Right kidney (tissue), 1 donor: Measurements from ENCODE around the gene STK4.

Experiments
- DNase-seq: peaks from one replicate; pipeline ENCODE4 v3.0.0-alpha.2; 2016

Gene STK4

DNA sequence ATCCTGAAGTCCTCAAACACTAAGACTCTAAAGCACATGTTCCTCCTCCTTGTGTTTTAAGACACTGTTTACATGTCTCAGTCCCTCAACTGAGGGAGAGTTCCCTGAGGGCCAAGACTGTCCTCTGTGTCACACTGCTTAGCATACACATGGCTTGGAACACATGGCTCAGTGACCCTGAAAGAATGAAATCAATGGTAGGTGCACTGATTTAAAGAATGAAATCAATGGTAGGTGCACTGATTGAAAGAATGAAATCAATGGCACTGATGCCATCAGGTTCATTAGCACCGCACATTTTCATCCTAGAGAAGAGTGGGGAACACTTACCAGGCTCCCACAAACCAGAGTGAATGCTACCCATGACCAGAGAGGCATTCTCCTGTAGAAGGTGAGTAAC lies 15.9 kb upstream of the STK4 start:
- DNase-seq, result no peak

- DNase-seq, result no peak
Observed at GRCh38 chr20:44952731-44953130, 13.6 kb upstream of the STK4 start.

- no peak for DNase-seq
Observed at GRCh38 chr20:44954211-44954610, 12.1 kb upstream of the STK4 start.

- no peak for DNase-seq
Observed at GRCh38 chr20:44955270-44955669, 11.0 kb upstream of the STK4 start.

GRCh38 chr20:44956410-44956809 lies 9.9 kb upstream of the STK4 start:
- DNase-seq, result no peak

DNA sequence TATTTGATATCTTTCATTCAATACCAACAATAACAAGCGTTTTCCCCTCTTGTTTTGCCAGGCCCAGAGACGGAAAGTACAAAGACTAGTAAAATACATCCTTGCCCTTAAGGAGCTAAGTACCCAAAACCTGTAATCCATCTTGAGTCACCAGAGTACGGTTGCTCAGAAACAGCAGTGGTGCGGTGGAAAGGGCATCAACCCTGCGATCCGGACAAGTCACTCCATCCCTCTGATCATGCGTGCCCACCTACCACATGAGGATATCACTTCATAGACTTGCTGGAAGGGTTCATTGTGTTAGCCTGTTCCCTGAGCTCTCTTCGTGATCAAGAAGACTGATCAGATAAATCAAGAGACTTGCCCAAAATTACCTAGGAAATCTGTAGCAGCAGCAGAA lies 8.0 kb upstream of the STK4 start:
- DNase-seq, result no peak

GRCh38 chr20:44959082-44959637 lies 7.2 kb upstream of the STK4 start:
- DNase-seq, result peak; percentile 22

DNA sequence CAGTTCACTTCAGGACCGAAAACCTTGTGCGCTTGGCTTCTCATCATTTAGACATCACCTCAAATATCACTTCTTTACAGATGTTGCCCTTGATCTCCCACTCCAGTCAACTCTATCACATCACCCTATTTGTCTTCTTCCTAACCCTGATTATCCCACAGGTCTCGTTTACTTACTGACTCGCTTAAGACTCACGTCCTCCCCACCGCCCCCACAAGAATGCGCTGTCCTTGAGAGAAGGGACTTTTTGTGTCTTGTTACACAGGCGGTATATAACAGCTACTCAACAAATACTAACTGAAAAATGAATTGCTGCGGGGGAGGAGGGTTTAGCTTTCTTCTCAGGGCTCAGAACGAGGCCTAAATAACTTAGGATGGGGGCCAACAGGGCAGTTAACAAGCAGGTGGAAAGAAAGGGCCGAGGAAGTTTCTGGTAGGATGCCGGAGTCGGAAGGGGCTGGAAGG lies 6.6 kb upstream of the STK4 start:
- no peak for DNase-seq

DNA sequence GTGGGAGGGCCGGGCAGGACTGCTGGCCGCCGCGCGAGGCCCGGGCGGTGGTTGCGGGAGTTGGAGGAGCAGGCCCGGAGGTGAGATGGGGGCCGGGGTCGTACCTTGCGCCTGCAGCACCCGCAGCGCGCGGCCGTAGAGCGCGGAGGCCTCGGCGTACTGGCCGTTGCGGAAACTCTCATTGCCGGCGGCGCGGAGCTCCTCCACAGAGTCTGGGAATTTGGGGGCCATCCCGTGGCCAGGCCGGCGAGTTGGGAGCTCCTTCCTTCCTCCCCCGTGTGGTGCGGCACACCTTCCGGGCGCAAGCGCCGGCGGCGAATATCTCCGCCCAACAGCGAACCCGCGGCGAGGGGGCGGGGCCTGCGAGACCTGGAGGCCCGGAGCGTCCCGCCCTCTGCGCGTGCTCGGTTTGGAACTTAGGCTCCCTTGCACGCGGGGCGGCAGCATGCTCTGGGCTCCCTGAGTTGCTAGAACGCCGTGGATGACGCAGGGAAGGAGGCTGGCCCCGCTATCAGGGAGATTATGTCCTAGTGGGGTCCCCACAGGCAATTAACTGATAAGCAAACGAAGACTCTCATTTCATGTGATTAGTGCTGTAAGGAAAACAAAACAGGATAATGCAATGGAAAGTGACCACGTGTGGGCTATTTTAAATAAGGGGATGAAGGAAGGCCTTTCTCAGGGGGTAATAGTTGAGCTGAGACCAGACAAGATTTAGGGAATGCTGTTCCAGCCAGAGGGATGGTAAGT lies 6.0 kb upstream of the STK4 start, which contains the start of gene TOMM34:
Gene TOMM34 (minus strand): TSS at position 295 of the 750 bp plus-strand sequence. CDS start 64 bp downstream, at position 231.
- peak; percentile 91 for DNase-seq

DNA sequence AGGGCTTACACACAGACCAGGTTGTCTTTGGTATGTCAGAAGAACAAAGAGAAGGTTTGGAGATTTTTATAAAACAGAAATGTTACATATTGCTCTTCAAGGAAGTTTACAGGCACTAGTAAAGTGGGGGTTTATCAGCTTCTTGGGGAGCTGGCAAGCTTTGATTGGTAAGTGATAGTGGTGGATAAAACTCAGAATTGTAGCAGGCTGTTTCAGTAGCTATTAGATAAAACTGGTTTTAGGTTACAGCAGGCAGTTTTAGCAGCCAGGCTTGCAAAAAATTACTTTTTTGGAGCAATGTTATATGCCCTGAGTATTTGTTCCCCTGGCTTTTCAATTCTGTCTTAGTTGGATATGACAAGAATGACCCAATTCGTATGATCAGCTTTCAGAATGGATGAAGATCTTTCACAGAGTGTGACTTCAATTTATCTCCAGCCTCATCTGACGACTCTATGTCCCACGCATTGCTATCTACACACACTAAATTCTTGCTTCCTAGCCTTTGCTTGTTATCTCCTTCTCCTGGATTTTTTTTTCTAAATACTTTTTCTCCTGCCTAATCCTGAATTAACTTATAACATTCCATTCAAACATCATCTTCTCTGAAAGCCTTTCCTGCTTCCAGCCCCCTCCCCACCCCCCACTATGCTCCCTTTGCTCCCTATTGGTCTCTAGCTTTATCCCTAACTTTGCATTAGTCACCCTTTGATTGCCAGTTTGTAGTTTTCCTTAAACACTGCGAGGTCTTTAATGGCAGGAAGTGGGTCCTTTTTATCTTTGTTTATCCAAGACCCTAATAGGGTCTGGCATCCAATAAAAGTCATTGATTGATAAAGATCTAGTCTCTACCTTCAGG lies 5.1 kb upstream of the STK4 start:
- no peak for DNase-seq

DNA sequence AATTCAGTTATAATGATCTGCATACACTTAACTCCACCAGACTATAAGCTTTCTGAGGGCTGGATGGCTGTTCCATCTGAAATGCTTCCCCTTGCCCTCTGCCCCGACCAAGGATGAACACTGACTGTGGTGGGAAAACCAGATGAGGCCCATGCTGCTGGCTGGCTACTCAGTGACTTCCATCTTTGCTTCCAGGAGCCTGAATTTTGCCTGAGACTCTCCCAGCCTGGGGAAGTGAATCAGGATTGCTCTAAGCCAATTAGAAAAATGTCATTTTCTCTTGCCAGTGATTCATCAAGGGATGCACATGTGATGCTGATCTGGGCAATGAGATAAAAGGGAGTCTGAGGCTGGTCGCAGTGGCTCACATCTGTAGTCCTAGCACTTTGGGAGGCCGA lies 4.4 kb upstream of the STK4 start:
- DNase-seq, result no peak

DNA sequence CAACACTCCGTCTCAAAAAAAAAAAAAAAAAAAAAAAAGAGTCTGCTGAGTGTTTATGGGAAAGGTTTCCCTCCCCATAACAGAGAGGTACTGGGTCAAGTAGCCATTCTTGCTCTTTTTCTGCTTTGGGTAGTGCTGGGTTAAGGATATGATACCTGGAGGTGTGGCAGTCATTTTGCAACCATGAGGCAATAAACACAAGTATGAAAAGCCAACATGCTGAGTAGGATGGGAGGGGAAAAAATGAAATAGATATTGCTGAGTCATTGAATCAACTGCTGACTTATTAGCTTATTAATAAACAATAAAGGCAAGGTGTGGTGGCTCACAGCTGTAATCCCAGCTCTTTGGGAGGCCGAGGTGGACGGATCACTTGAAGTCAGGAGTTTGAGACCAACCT lies 3.8 kb upstream of the STK4 start:
- no peak for DNase-seq

DNA sequence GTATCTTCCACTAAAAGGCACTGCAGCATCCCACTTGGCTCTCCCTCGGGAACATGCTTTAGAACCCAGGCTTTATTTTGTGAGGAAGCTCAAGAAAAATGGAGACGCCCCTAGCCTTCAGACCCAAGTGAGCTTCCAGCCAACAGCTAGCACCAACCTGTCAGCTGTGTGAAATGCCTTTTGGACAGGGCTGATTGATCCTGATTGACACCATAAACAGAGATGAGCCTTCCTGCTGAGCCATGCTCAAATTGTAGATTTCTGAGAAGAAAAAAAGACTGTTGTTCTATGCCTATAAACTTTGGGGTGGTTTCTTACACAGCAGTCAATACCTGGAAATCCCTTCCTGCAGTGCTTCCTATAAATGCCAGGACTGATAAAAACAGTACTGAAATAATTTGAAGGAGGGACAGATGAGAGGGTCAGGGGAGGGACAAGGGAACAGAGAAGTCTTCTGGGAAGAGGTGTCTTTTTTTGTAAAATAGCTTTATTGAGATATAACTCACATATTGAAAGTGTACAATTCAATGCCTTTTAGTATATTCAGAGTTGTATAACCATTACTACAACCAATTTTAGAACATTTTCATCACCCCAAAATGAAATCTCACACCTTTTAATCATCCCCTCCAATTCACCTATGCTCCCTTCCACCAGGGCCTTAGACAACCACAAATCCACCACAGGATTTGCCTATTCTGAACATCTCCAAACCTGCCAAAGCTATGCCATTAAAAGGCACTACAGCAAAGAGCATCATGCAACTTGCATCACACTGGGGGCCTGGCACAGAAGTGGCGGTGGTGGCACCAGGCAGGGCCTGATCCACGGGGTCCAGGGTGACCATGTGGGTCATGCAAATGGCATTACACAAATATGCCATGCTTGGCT lies 2.7 kb upstream of the STK4 start:
- DNase-seq, result no peak

GRCh38 chr20:44965651-44966029 lies 672 bp upstream of the STK4 start:
- DNase-seq, result no peak

GRCh38 chr20:44967207-44967807 lies 995 bp downstream of the STK4 start:
- no peak for DNase-seq

DNA sequence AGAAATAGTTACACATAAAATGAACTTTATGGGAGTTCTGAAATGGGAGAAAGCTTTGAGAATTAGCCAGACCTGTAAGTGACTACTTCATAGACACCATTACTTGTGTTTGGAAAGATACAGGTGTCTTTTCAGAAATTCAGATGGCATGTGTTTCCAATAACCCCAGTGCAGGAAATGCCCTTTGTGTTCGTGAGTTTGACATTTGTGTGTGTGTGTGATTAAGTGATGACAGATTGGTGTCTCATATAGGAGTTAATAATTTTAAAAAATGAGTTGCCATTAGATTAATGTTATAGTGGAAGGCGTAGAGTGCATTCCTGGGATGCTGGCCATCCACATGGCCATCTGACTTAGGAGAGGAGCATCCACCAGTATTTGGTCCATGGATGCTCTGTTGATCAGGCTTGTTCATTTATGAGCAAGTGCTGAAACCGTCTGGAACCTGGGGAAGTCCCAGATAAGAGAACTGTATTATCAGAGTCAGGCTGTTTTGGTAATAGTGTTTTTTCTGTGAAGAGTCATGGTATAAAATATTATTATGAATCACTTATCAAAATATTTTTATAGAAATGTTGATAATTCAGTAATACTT lies 3.1 kb downstream of the STK4 start:
- no peak for DNase-seq

DNA sequence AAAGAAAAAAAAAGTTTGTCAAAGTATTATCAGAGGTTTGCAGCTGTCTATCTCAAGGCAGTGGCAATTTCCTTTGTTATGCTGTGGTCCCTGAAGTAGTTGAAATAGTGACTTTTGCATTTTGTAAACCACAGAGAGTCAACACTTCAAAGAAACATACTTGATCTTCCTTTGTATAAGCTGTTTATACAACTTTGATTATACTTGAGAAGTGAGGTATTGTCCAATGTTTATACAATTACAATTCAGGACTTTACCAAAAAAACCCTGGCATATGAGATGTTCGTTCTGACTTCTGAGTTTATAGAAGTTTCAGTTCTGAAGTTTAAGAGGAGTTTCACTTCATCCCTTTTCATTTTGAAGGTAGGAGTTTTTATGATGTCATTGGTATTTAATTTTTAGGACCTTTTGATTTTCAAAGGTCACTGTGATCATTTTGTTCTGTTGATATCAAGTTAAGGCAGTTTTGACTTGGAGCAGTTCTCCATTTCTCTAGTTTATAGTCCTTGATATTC lies 4.0 kb downstream of the STK4 start:
- DNase-seq, result no peak

GRCh38 chr20:44973053-44973452 lies 6.7 kb downstream of the STK4 start:
- DNase-seq, result no peak

GRCh38 chr20:44976698-44977097 lies 10.4 kb downstream of the STK4 start:
- DNase-seq, result no peak

DNA sequence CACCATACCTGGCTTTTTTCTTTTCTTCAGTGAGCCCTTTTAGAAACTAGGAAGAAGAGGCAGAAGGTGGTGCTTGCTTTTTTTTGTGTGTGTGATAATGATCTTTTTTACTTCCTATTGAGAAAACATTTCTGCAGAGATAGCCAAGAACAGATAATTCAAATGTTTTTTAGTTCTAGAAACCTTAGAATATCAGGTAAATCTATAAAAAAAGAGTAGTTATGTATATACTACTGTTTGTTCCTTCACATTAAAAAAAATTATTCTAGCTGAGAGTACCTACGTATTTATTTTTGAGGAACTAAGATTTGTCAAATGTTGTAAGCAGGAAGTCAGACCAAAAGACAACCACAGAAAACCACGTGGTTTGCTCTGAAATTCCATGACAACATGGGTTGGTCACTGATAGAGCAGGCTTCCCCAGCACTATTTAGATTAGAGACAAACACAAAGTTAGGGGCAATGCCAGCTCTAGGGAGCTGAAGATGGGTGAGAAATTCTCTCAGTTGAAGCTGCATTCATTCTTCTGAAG lies 12.8 kb downstream of the STK4 start:
- no peak for DNase-seq
